Calu3 (cell line): ENCODE results near the gene DOK5. TPM values are rescaled to one million over a fixed set of nuclear protein-coding genes. Genes with fewer than 3 reads are reported as not detected.

Source experiments
- BruUV-seq: library from RNA; stranded (reverse); fragments of 400-500 nt; replicated peaks from 2 replicates; lab custom pipeline; 2021; lab: Mats Ljungman, UMichigan
- CTCF ChIA-PET: fragments of 300-600 bp; sonication (Branson Sonifier 250); formaldehyde crosslinking; loops from one replicate; lab custom pipeline; 2022; ENCODE audit warnings: antibody characterized with exemption; lab: Charles Lee
- DNase-seq: peaks from one replicate; pipeline ENCODE4 v3.0.0; 2022
- H3K27ac Mint-ChIP-seq: one replicate; pipeline ENCODE4 v1.8.0; 2022; ENCODE audit warnings: mixed read lengths; ENCODE audit not compliant: unreplicated experiment
- H3K27me3 Mint-ChIP-seq: one replicate; pipeline ENCODE4 v1.8.0; 2022; ENCODE audit warnings: mixed read lengths; ENCODE audit not compliant: unreplicated experiment
- H3K36me3 Mint-ChIP-seq: one replicate; pipeline ENCODE4 v1.8.0; 2022; ENCODE audit warnings: mild to moderate bottlenecking, moderate library complexity, mixed read lengths; ENCODE audit not compliant: insufficient read depth, unreplicated experiment
- H3K4me1 Mint-ChIP-seq: one replicate; pipeline ENCODE4 v1.8.0; 2022; ENCODE audit warnings: mild to moderate bottlenecking, low read depth, mixed read lengths; ENCODE audit not compliant: unreplicated experiment
- H3K4me3 Mint-ChIP-seq: one replicate; pipeline ENCODE4 v1.8.0; 2022; ENCODE audit warnings: mild to moderate bottlenecking, low read depth, moderate library complexity, mixed read lengths; ENCODE audit not compliant: unreplicated experiment
- H3K9me3 Mint-ChIP-seq: one replicate; pipeline ENCODE4 v1.8.0; 2022; ENCODE audit warnings: low read depth, mixed read lengths; ENCODE audit not compliant: unreplicated experiment
- CTCF ChIP-seq: fragments of 200-600 bp; IDR thresholded peaks from one replicate; pipeline ENCODE4 v1.8.0; 2022; ENCODE audit warnings: antibody characterized with exemption; ENCODE audit not compliant: unreplicated experiment
- intact Hi-C: fragments of 100-400 bp; cut with micrococcal nuclease; formaldehyde crosslinking; loops from one replicate; pipeline ENCODE4 v1.10.0; 2022; ENCODE audit not compliant: unreplicated experiment
- total RNA-seq: library from RNA; stranded (reverse); gene quantifications from 2 replicates; pipeline ENCODE4 v1.2.3, GENCODE V29; 2022

The DOK5 gene
- total RNA-seq, 1 experiment from 2014 or later: 0.17 TPM

GRCh38 chr20:54572665-54573435 is 97.5 kb downstream of the DOK5 start:
- Mint-ChIP-seq H3K36me3 (no peaks in the 10 kb centered on the region), H3K4me1 (no peaks in the 10 kb centered on the region), H3K4me3 (no peak overlapping the region), H3K27me3 (peaks cover 16% of the 10 kb centered on the region), H3K27ac (no peak overlapping the region), H3K9me3 (no peaks in the 10 kb centered on the region)
- intact Hi-C loops: no loop called here
- BruUV-seq: no TSS peak
- no peak for DNase-seq
- CTCF ChIA-PET: interaction anchor here (0.9 kb wide), 1 partner anchor 424 kb away, joined by 3 read pairs; no protein-coding TSS in a partner anchor
- TF ChIP-seq CTCF: no peak

GRCh38 chr20:54573838-54574237 is 98.4 kb downstream of the DOK5 start:
- CTCF ChIA-PET: interaction anchor here (0.9 kb wide), 1 partner anchor 425 kb away, joined by 3 read pairs; no protein-coding TSS in a partner anchor
- Mint-ChIP-seq H3K9me3 (no peaks in the 10 kb centered on the region), H3K27ac (no peak overlapping the region), H3K27me3 (peaks cover 16% of the 10 kb centered on the region), H3K4me3 (no peak overlapping the region), H3K36me3 (no peaks in the 10 kb centered on the region), H3K4me1 (no peaks in the 10 kb centered on the region)
- TF ChIP-seq CTCF: no peak
- no peak for DNase-seq
- no TSS peak for BruUV-seq
- intact Hi-C loops: no loop called here

- Mint-ChIP-seq H3K36me3 (no peaks in the 10 kb centered on the region), H3K27ac (no peak overlapping the region), H3K27me3 (peaks cover 11% of the 10 kb centered on the region), H3K9me3 (no peaks in the 10 kb centered on the region), H3K4me3 (no peak overlapping the region), H3K4me1 (no peaks in the 10 kb centered on the region)
- TF ChIP-seq CTCF: no peak
- DNase-seq: no peak
- CTCF ChIA-PET: no interaction called here
- no TSS peak for BruUV-seq
- intact Hi-C loops: no loop called here
Observed at GRCh38 chr20:54576518-54576917, 101.1 kb downstream of the DOK5 start.

GRCh38 chr20:54577637-54578036 is 102.2 kb downstream of the DOK5 start:
- Mint-ChIP-seq H3K36me3 (no peaks in the 10 kb centered on the region), H3K9me3 (peaks cover 3% of the 10 kb centered on the region), H3K27ac (no peak overlapping the region), H3K27me3 (no peaks in the 10 kb centered on the region), H3K4me3 (no peak overlapping the region), H3K4me1 (no peaks in the 10 kb centered on the region)
- no peak for TF ChIP-seq CTCF
- CTCF ChIA-PET: no interaction called here
- DNase-seq: no peak
- intact Hi-C loops: no loop called here
- no TSS peak for BruUV-seq
